ENCODE measurements around the gene GRIA4.

The GRIA4 gene

DNA sequence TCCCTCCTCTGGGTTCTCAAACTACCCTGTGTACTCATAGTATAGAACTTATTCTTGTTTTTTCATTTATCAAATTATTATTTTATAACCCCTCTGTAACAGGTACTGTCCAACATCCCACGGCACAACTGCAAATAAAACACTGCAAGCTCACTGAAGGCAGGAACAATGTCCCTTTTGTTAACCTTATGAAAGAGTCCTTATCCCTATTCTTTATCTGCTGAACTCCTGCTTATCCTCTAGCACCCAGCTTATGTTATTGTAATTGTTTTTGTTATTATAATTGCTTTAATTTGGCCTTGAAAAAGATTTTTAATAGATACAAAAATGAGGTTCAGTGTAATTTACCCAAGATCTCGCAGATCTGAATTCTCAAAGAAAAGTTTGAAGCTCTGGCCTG, 281.8 kb downstream of the GRIA4 start:
- Histone ChIP-seq H3K79me2 (ENCODE audit: low read length) (no peaks in the 10 kb centered on the region), H3K27ac (ENCODE audit: low read length) (no peak overlapping the region), H3K4me1 (ENCODE audit: low read length) (no peaks in the 10 kb centered on the region), H3K4me2 (ENCODE audit: low read length) (no peak overlapping the region), H3K9ac (ENCODE audit: low read length) (no peak overlapping the region), H3K27me3 (ENCODE audit: low read depth, low read length) (no peaks in the 10 kb centered on the region), H3K9me3 (ENCODE audit: insufficient read depth, low read length) (no peaks in the 10 kb centered on the region), H3K36me3 (replicated peaks; ENCODE audit: low read depth, low read length) (no peaks in the 10 kb centered on the region), H3K4me3 (ENCODE audit: low read length) (no peak overlapping the region), H2AFZ (ENCODE audit: low read depth, low read length) (no peak overlapping the region), H4K20me1 (ENCODE audit: insufficient read depth, low read length) (no peaks in the 10 kb centered on the region)
- TF ChIP-seq EZH2phosphoT487 (IDR thresholded peaks at IDR 0.05; ENCODE audit: low read depth): no peak
- TF ChIP-seq, protein P1, sequence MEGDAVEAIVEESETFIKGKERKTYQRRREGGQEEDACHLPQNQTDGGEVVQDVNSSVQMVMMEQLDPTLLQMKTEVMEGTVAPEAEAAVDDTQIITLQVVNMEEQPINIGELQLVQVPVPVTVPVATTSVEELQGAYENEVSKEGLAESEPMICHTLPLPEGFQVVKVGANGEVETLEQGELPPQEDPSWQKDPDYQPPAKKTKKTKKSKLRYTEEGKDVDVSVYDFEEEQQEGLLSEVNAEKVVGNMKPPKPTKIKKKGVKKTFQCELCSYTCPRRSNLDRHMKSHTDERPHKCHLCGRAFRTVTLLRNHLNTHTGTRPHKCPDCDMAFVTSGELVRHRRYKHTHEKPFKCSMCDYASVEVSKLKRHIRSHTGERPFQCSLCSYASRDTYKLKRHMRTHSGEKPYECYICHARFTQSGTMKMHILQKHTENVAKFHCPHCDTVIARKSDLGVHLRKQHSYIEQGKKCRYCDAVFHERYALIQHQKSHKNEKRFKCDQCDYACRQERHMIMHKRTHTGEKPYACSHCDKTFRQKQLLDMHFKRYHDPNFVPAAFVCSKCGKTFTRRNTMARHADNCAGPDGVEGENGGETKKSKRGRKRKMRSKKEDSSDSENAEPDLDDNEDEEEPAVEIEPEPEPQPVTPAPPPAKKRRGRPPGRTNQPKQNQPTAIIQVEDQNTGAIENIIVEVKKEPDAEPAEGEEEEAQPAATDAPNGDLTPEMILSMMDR (IDR thresholded peaks at IDR 0.05; ENCODE audit: low read depth, low read length): no peak

DNA sequence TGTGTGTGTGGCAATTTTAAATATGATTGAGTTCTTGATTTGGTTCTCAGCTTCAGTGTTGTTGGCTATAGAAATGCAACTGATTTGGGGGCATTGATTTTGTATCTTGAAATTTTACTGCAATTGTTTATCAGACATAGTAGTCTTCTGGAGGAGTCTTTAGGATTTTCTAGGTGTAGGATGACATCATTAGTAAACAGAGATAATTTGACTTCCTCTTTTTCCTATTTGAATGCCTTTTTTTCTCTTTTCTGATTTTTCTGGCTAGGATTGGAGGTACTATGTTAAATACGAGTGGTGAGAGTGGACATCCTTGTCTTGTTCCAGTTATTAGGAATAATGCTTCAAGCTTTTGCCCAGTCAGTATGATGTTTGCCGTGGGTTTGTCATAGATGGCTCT, 287.3 kb downstream of the GRIA4 start:
- Histone ChIP-seq H3K27ac (ENCODE audit: low read length) (no peak overlapping the region), H3K27me3 (ENCODE audit: low read depth, low read length) (no peaks in the 10 kb centered on the region), H3K79me2 (ENCODE audit: low read length) (no peaks in the 10 kb centered on the region), H4K20me1 (ENCODE audit: insufficient read depth, low read length) (no peaks in the 10 kb centered on the region), H3K9ac (ENCODE audit: low read length) (no peak overlapping the region), H3K4me1 (ENCODE audit: low read length) (no peaks in the 10 kb centered on the region), H3K36me3 (replicated peaks; ENCODE audit: low read depth, low read length) (no peaks in the 10 kb centered on the region), H3K9me3 (ENCODE audit: insufficient read depth, low read length) (no peaks in the 10 kb centered on the region), H3K4me3 (ENCODE audit: low read length) (no peak overlapping the region), H3K4me2 (ENCODE audit: low read length) (no peak overlapping the region), H2AFZ (ENCODE audit: low read depth, low read length) (no peak overlapping the region)
- no peak for TF ChIP-seq EZH2phosphoT487 (IDR thresholded peaks at IDR 0.05; ENCODE audit: low read depth)
- TF ChIP-seq, protein P1 (IDR thresholded peaks at IDR 0.05; ENCODE audit: low read depth, low read length): no peak

DNA sequence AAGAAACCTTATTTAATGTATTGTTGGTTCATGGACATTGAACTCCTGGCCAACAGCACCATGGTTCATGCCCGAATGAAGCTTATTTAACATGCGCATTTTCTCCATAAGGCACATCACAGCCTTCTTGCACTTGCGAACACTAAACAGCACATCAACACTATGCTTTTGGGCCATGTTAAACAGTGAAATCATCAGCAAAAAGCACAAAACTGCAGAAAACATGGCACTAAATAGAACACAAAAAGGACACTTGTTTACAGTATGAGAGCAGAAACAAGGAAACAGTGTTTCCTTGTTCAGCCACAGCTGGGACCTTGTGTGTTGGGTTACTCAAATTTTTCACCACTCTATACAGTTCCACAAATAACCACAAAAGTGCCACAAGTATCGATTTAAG, 289.9 kb downstream of the GRIA4 start:
- H3K79me2 ChIP-seq (ENCODE audit: low read length): no peaks in the 10 kb centered on the region
- no peaks in the 10 kb centered on the region for H3K27me3 ChIP-seq (ENCODE audit: low read depth, low read length)
- no peaks in the 10 kb centered on the region for H4K20me1 ChIP-seq (ENCODE audit: insufficient read depth, low read length)
- no peak overlapping the region for H2AFZ ChIP-seq (ENCODE audit: low read depth, low read length)
- no peak overlapping the region for H3K4me3 ChIP-seq (ENCODE audit: low read length)
- H3K36me3 ChIP-seq (replicated peaks; ENCODE audit: low read depth, low read length): no peaks in the 10 kb centered on the region
- H3K4me2 ChIP-seq (ENCODE audit: low read length): no peak overlapping the region
- no peak for TF ChIP-seq EZH2phosphoT487 (IDR thresholded peaks at IDR 0.05; ENCODE audit: low read depth)
- TF ChIP-seq, protein P1 (IDR thresholded peaks at IDR 0.05; ENCODE audit: low read depth, low read length): no peak
- no peak overlapping the region for H3K9ac ChIP-seq (ENCODE audit: low read length)
- no peak overlapping the region for H3K27ac ChIP-seq (ENCODE audit: low read length)
- H3K4me1 ChIP-seq (ENCODE audit: low read length): no peaks in the 10 kb centered on the region
- H3K9me3 ChIP-seq (ENCODE audit: insufficient read depth, low read length): no peaks in the 10 kb centered on the region

DNA sequence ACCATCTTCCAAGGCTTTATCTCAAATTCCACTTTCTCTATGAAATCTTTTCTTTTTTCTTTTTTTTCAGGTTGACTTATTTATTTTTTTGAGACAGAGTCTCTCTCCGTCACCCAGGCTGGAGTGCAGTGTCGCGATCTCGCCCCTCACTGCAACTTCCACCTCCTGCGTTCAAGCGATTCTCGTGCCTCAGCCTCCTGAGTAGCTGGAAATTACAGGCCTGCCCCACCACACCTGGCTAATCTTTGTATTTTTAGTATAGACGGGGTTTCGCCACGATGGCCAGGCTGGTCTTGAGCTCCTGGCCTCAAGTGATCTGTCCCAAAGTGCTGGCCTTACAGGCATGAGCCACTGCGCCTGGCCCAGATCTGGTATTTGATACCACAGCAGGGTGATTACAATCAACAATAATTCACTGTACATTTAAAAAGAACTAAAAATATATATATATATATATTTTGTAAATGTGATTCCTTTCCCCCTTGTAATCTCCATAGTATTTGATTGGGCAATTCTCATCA, 290.7 kb downstream of the GRIA4 start:
- Histone ChIP-seq H3K27me3 (ENCODE audit: low read depth, low read length) (no peaks in the 10 kb centered on the region), H3K4me1 (ENCODE audit: low read length) (no peaks in the 10 kb centered on the region), H3K79me2 (ENCODE audit: low read length) (no peaks in the 10 kb centered on the region), H3K27ac (ENCODE audit: low read length) (no peak overlapping the region), H4K20me1 (ENCODE audit: insufficient read depth, low read length) (no peaks in the 10 kb centered on the region), H3K4me3 (ENCODE audit: low read length) (no peak overlapping the region), H3K9ac (ENCODE audit: low read length) (no peak overlapping the region), H2AFZ (ENCODE audit: low read depth, low read length) (no peak overlapping the region), H3K9me3 (ENCODE audit: insufficient read depth, low read length) (no peaks in the 10 kb centered on the region), H3K36me3 (replicated peaks; ENCODE audit: low read depth, low read length) (no peaks in the 10 kb centered on the region), H3K4me2 (ENCODE audit: low read length) (no peak overlapping the region)
- no peak for TF ChIP-seq EZH2phosphoT487 (IDR thresholded peaks at IDR 0.05; ENCODE audit: low read depth)
- TF ChIP-seq, protein P1 (IDR thresholded peaks at IDR 0.05; ENCODE audit: low read depth, low read length): no peak
